ENCODE measurements around the gene SCUBE2.

- no peak for TF ChIP-seq CTCF (IDR thresholded peaks at IDR 0.05)
- no peak for TF ChIP-seq POLR2AphosphoS5 (IDR thresholded peaks at IDR 0.05)
These were observed 35.2 kb upstream of the SCUBE2 start for GRCh38 chr11:9126636-9127035.
